ENCODE results near the gene ZNHIT3.
A peak's percentile ranks its signal among the peaks of the same experiment; 100 is the strongest.

Gene ZNHIT3

DNA sequence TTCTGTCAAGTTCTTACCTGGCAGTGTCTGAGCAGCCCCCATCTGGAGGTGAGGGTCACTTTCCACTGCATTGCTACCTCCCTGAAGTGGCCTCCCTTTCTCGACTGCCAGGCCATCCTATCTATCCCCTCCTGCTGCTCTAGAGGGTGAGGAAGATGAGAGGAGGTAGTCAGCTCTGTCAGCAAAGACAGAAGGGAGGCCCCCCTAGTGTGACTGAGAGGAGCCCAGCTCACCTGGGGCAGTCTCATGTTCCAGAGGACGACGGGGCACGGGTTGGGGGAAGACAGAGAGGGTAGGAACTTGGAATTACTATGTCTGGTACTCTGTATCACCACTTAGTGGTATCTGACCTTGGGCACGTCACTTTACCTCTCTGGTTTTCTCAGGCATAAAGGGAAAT is 26.2 kb downstream of the ZNHIT3 start:
- no peak for DNase-seq (ENCODE audit: low read depth)

- no peak for DNase-seq (ENCODE audit: low read depth)
These were observed 28.4 kb downstream of the ZNHIT3 start for GRCh38 chr17:36514856-36515255.

DNA sequence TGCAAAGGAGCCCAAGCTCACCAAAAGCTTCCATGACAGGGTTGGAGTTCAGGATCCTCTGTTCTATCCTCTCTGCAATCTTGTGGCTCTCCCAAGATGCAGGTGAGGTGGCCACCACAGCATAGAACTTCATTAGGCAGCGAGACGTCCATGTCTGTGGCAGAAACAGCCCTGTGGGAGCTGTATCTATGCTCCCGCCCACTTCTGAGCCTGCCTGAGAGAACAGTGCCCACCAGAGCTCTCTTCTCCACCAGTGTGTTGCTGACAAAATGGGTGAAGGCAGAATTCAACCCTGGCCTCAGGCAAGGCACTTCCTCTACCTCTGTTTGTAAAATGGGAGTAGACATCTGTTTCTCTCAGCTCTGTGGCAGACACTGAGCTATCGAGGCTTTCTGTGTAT is 29.4 kb downstream of the ZNHIT3 start:
- DNase-seq (ENCODE audit: low read depth) = no peak

- DNase-seq (ENCODE audit: low read depth) = no peak
These were observed 36.6 kb downstream of the ZNHIT3 start for GRCh38 chr17:36523113-36523512.

- peak; percentile 13 for DNase-seq (ENCODE audit: low read depth)
These were observed 38.0 kb downstream of the ZNHIT3 start for GRCh38 chr17:36524428-36524876.

DNA sequence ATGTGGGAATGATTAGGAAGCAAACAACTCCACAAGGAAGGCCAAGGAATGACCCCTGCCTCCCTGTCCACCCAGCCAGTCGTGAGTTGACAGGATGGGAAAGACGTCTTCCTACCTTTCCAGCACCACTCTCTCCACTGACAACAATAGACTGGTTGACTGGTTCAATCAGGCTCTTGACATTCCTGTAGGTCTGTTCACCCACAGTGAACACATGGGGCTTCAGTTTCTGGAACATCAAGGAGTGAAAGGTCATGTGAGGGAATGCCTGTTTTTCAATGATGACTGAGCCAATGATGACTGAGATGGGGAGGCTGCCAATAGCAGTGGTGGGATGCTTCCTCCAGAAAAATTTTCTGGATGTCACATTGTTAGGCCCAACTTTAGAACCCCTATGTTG is 38.6 kb downstream of the ZNHIT3 start:
- DNase-seq (ENCODE audit: low read depth) = no peak

DNA sequence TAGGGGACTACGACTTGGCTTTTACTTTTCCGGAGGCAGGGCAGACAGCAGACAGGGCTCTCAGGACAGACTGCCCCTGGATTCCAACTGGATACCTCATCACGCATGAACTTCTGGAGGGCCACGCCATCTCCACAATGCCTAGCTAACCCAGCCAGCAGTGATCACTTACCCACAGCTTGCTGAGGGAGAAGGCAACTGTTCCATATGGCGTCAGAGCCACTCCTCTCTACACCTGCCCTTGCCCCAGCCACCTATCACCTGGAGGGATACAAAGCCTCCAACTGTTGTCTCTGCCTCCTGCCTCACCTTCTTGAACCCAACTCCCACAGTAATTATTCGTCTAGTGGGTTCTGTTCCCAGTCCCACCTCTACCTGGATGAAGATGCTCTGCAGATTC is 39.4 kb downstream of the ZNHIT3 start:
- no peak for DNase-seq (ENCODE audit: low read depth)

DNA sequence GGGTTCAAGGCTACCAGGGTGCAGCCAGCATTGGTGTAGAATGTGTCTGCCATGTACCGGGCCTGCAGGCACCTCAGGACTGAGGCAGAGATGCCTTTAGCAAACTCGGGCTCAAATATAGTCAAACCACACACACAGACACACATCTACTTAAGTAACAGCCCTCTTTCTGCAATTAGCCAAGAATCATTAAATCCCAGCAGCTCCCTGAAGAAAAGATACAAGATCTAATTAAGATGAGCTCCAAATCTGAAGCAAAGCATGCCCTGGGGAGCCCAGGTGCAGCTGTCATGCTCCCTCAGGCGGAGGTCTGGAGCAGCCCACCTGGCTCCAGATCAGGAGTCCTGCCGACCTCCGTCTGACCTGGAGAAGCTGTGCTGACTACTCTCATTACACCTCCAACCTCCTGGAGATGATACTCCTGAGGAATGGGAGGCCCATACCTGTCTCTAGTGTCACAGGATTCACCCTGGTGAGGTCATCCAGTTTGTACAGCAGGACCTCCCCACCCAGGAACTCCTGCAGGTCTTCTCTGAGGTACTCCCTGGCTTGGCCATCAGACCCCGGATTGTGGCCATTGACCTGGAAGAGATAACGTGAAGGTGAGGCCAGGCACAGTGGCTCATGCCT is 41.3 kb downstream of the ZNHIT3 start:
- DNase-seq (ENCODE audit: low read depth) = no peak

DNA sequence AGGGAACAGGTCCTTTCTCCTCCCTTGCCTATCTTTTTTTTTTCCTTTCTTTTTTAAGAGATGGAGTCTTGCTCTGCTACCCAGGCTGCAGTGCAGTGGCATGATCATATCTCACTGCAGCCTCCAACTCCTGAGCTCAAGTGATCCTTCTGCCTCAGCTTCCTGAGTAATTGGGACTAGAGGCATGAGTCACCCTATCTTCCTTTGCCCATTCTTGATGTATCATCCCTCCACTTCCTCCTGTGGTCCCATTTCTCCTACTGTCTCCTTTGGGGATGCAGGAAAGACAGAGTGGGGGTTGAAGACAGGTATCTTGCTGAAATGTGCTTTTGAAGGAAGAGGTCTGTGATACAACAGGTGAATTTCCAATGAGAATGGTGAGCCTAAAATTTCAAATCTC is 42.6 kb downstream of the ZNHIT3 start:
- no peak for DNase-seq (ENCODE audit: low read depth)

DNA sequence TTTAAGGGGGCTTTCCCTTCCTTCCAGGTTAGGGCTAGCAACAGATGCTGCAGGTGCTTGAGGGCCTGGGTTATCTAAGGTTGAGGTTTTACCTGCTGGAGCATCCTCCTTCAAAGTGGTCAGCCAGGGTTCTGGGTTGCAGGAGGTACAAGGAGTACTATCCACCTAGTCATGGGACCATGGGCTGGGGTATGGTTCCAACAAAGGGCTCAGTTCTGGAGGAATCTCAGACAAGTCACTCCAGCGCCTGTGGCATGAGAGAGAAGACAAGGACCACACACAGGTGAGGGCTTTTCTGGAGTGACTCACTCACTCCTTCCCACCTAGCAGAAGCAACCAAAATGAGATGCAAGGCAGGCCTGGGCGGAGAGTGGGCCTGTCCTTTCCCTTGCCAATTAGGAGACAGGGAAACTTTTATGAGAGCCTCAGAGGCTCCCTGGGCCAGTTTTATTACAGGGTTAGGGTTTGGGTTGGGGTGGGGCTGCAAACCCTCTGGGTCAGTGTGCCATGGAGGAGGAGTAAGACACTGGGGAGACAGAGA is 46.0 kb downstream of the ZNHIT3 start:
- no peak for DNase-seq (ENCODE audit: low read depth)

DNA sequence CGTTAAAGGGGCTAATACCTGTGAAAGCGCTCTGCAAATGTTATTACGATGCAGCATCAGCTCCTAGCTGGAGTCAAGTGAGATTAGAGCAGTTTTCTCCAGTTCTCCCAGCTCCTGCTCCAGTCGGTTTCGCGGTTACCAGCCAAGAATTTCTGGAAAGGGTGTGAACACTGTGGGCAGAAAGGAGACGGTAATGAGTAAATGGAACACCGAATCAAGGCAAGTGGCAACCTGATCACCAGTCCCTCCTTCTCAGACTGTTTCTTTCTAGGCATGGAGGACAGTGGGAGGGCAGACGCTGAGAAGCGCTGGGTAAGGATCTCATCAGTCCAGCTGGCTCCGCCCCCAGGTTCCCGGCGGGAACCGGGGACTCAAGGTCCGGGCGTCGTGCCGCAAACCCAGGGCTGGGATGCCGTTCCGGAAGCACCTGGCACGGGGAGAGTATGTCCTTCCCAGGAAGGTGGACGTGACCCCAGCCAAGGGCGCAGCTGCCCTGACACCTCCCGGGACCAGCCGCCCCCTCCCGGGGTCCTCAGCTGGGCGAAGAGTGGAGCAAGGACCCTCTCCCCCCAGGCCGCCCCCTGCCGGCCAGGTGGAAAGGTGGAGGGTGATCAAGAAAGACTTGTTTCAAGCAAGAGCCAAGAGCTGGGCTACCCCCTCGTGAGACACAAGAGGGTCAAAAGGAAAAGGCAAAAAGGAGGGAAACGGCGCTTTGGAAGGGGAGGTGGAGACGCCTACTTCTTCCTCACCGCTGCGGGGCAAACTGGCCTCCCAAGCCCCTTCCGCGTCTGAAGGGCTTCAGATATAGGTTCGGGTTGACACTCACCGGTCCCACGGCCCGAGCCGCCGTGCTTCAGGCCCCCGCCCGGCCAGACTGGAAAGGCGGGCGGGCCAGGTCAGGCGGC is 47.7 kb downstream of the ZNHIT3 start:
- peak; percentile 34 for DNase-seq (ENCODE audit: low read depth)

DNA sequence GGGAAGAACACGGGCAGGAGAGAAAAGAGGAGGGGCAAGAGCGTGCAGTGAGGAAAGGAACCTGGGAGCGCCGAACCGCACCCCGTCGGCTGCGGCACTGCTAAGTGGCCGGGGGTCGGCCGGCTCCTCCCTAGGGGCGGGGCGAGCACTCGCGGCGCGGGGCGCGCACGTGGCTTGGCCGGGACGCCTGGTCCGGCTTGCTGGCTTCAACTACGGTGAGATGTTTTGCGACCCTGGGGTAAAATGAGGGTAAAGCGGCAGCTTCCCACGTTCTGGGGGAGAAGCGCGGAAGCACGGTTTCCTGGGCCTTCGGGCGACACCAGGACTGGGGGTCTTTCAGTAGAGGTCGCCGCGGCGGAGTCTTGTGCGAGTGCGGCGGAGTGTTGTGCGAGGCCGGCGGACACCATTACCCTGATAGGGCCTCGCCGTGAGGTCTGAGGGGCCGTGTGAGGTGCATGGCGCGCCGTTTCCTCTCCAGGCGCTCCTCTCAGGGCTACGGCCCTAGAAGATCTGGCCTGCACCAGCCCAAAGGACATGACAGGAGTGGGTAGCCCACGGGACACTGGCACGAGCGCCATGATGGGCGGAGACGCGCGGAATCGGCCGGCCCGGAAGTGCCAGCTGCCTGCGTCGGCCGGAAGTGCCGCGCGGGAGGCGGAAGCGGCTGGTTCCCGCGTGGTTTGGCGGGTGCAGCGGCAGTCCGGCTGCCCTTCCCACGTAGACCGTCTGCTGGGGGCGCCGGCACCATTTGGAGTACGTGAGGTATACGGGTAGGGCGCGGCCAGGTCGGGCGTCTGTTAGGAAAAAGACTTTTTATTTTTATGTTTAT is 48.6 kb downstream of the ZNHIT3 start, which contains the start of the genes MYO19 and PIGW:
Gene MYO19 (minus strand): TSS at position 29 of the 829 bp plus-strand sequence. CDS start 2,330 bp downstream, outside the sequence.
Gene PIGW (plus strand): TSS at position 148 of the 829 bp plus-strand sequence. CDS start 2,115 bp downstream, outside the sequence.
- peak; percentile 82 for DNase-seq (ENCODE audit: low read depth)

- no peak for DNase-seq (ENCODE audit: low read depth)
These were observed 49.2 kb downstream of the ZNHIT3 start for GRCh38 chr17:36535669-36536081.

DNA sequence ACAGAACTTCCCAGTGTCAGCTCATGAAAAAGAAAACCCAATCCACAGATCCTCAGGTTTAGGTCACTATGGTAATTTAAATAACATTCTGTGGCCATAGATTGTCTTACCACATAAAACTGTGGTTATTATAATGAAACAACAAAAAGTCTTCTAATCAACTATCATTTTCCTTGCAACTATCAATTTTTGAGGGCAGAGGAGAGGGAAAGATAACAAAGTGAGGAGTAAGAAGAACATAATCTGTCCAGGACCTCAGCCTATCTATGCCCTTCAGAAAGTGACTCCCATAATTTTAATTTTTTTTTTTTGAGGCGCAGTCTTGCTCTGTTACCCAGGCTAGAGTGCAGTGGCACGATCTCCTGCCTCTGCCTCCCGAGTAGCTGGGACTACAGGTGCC is 54.2 kb downstream of the ZNHIT3 start:
- DNase-seq (ENCODE audit: low read depth) = no peak

DNA sequence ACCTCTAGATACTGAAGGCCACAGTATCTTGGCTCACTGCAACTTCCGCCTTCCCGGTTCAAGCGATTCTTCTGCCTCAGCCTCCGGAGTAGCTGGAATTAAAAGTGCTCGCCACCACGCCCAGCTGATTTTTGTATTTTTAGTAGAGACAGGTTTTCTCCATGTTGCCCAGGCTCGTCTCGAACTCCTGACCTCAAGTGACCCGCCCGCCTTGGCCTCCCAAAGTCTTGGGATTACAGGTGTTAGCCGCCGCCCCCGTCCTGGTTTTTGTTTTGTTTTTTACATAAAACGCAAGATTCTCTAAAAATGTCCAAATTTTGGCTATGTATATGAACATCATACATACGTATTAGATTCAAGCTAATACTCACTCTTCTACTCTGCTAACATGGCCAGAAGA is 56.3 kb downstream of the ZNHIT3 start:
- DNase-seq (ENCODE audit: low read depth) = no peak

DNA sequence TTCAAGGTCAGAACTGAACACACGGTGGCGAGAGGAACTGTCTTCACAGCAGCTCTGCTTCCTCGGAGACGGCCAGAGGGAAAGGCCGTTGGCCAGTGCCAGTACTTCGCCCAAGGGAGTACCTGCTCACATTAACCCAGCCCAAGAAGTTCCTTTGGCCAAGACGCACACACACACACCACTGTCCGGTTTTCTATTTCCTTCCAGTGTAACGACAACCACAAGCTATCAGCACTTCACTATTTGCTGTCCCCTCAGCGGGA is 57.5 kb downstream of the ZNHIT3 start:
- no peak for DNase-seq (ENCODE audit: low read depth)

GRCh38 chr17:36544307-36545076 is 58.0 kb downstream of the ZNHIT3 start, which contains the start of gene GGNBP2:
GGNBP2 (plus strand) TSS chr17:36544919; CDS start chr17:36545725, 806 bp downstream.
- peak; percentile 82 for DNase-seq (ENCODE audit: low read depth)

DNA sequence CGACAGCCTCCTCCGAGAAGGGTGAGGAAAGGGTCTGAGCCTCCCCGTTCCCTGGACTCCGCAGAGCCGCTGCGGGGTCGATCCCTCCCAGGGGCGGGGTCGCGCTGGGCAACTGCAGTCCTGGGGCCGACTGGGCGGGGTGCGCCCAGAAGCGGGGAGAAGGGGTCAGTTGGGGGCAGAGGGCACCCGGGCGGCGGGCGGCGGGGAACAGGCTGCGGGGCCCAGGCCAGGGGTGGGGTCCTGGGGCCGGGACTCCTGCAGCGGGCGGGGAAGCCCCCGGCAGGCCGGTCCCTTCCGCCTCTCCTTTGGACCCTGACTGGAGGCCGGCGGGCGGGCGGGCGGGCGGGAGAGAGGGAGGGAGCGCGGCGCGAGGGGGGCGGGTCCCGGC is 58.6 kb downstream of the ZNHIT3 start:
- DNase-seq (ENCODE audit: low read depth) = no peak

All from stimulated activated CD4-positive, alpha-beta T cell treated with anti-CD3 and anti-CD28 coated beads, Interleukin-2, amount 100 ng/mL, for 4 hours (primary cell).